CD4-positive, alpha-beta T cell treated with Interleukin-2 at 100 ng/mL for 4 hours (primary cell): ENCODE results near the gene GNAT1.

Experiments
- DNase-seq: peaks from one replicate; pipeline ENCODE4 v3.0.0-alpha.2; 2020; ENCODE audit warnings: low spot score

The GNAT1 gene

DNA sequence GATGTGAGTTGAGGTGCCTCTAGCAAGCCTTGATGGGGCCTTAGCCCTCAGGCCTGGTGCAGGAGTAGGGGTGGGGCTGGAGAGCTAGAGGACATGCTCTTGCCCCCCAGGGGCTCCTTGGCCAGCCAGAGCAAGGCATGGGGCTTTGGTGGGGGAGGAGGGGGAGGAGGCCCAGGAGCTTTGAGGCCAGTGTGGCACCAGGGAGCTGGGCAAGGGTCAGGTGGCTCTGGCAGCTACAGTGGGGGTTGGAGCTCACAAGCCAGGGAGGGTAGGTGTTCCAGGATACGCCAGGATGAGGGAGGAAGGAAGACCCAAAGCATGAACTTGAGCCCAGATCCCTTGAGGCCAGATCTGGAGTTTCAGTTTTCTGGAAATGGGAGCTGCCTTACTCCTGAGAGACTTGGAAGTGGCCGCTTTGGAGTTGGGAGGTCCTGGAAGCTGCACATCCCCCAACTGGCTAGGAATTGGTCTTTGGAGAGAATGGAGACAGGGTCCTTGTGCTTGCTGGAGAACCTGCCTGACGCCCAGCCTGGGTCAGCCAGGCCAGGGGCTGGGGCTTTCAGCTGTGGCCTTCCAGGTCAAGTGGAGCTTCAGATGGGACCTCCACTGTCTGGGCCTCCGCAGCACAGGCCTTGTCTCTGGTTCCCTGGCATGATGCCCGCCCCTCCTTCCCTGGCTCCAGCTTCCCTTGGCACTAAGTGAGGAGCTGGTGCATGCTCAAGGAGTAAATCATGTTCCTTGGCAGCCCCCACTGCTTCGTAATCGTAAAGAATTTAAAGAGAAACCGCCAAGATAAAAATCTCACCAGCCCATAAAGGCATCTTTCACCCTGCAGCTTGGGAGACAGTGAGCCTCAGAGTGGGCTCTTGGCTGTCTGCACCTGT lies 27.6 kb upstream of the GNAT1 start:
- DNase-seq, result no peak

DNA sequence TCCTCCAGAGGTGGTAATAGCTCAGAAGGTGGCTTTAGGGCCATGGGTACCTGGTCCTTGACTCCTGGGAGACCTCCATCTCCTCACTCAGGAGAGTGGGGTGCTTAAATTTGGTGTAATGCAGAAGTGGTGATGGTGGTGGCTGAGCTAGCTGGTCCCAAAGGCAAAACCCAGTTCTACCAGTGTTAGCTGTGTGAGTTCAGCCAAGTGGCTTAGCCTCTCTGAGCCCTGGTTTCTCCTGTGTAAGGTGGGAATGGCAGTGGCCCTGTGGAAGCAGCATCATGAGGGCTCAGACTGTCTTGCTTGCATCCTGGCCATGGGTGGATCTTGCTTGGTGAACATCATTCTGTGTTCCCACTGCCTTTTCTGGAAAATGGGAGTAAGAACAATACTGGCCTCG lies 26.9 kb upstream of the GNAT1 start:
- DNase-seq, result no peak

DNA sequence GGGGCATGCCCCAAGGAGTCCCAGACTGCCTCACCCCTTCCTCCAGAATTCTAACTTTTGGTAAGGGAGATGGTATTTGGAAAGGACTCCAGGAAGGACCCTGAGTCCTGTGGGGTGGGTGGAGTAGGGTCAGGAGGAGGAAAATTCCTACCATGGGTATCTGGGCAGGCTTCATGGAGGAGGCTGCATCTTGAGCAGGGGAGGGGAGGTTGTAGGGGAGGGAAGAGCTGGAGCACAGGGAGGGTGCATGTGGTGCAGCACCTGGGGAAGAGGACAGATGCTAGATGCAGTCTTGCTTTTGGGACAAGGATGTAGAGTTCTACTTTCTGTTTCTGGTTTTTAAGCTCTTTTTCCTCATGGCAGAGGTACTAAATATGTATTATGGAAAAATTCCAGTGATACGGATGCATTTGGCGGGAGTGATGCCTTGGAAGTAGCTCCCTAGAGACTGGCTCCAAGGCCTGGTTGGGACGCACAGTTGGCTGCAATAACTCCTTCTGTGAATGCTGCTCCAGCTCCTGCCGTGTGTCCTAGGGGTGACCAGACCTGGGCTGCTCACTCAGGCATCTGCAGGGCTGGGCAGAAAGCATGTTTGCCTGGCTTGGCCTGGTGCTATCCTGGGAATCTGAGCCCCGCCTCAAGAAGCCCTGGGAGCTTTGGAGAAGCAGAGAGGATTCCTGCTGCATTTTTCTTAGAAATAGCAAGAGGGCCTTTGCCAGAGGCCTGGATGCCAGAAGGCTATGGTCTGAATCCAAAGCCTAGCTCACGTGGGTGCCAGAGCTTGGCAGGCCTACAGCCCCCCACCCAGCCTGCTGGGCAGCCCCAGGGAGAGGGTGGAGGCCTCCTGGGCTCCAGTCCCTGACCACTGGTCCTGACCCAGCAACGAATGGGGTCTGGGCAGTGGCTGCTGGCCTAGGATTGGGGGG lies 26.2 kb upstream of the GNAT1 start:
- DNase-seq, result no peak

DNA sequence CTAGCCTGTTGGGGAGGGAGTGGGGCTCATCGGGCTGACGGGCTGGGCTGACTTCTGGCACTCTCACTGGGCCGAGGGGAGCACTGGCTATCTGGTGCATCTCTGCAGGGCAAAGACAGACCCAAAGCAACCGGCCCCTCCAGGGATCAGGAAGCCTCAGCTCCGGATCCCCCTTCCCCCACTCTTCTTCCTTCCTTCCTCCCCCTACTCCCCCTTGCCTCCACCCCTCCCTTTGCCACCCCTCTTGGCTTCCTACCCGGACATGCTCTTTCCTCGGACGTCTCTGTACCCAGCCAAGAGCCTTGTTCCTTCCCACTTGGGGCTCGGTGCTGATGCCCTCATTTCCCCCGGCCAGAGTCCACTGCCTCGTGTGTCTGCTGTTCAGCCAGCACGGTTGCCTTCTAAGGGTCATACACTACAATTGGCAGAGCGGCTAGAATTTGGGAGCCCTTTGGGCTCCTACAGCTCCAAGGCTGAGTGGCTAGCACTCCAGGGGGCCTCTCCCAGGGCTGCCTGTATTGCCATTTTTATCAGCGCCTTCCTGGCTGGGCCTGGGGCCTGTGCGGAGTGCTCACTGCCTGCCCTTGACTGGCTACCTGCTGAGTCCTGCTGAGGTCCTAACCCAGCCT lies 25.4 kb upstream of the GNAT1 start:
- DNase-seq, result no peak

GRCh38 chr3:50166620-50167019 lies 24.8 kb upstream of the GNAT1 start:
- no peak for DNase-seq

- no peak for DNase-seq
Measured at GRCh38 chr3:50167069-50167840, 24.2 kb upstream of the GNAT1 start.

- DNase-seq, result no peak
Measured at GRCh38 chr3:50167841-50168209, 23.6 kb upstream of the GNAT1 start.

DNA sequence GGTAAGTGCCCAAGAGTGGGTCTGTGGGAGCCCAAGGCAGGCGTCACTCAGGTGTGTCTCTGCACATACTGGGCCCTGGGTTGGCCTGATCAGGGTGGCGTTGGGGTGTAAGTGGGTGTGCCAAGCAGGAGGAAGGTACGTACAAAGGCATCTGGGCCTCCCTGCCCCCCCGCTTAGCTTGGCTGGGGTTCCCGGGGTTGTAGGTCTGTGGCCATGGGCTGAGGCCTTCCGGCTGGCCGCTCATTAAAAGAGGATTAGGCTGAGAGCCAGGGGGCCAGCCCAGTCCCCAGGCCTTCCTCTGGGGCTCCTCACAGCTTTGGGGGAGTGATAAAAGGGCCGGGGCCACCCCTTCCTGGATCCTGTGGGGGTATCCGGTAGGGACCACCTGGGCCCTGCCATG lies 23.0 kb upstream of the GNAT1 start:
- no peak for DNase-seq

- no peak for DNase-seq
Measured at GRCh38 chr3:50168791-50169190, 22.6 kb upstream of the GNAT1 start.

DNA sequence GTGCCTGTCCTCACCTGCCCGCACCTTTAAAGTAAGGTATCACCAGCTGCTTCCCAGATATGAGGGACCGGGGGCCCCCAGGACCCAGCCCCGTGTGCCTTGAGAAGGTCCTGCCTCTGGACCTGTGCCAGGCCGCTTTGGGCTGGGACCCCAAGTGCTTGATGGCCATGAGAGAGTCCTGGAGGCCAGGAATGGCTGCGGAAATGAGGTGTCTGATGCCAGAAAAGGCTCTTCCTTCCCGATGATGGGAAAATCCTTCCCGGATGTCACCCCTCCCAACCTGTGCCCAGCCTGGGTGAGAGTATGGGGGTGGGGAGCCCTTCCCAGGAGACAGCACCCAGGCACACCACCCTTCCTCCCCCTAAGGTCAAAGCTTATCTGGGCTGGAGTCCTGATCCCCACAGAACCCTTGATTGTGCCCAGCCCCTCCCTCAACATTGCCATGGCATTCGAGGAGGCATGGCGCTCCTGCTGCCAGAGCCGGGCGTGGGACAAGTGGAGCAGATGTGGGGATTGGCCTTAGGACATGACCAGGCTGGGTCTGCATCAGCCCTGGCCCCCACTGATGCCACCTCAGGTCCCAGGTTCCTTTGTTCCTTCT lies 22.1 kb upstream of the GNAT1 start:
- DNase-seq, result no peak

DNA sequence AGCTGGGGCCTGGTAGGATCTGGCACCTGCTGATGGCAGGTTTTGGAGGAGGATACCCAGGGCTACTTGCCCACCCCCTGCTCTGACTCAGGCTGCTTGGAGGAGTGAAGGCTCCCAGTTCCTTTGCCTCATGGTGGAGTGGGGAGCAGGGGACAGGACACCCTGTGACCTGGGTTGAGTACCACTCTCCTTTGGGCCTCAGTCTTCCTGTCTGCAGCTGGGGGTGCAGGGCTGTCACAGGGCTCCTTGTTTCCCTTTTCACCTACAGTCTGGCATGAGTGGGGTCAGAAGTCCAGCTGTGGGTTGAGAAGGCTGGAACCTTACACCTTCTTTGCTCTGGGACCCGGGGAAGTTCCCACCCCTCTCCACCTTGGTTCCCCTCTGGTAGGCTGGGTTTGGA lies 21.6 kb upstream of the GNAT1 start:
- no peak for DNase-seq

- DNase-seq, result no peak
Measured at GRCh38 chr3:50170689-50171088, 20.7 kb upstream of the GNAT1 start.

DNA sequence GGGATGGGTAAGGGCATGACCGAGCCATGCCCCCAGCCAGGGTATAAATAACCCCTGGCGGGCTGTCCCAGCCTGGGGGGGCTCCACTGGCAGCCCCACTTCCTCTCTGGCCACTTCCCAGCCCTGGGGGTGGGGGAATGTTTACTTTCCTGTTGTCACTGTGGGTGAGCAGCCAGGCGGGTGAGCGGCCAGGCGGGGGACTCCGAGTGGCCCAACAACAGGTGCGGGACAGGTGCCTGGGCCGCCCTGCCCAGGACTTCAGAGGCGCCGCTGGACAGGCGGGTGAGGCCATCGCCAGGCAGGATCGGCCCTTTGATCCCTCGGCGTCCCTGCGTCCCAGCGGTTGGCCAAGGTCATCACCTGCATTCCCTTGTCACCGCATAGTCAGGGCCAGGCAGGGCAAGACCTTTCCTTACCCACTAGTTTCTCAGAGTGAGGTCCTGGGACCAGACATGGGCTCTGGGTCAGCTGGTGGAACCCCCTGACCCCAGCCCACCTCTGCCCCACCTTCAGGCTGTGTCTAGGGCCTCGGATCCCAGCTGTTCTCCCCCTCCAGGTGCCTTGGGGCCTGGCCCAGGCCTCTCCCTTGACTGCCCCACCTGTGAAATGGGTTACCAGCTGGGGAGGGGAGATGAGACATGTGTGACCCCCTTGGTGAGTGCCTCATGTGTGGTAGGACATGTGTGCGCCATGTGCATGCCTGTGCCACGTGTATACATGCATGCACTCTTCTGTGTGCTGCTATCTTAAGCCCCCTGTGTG lies 19.7 kb upstream of the GNAT1 start:
- DNase-seq, result no peak

DNA sequence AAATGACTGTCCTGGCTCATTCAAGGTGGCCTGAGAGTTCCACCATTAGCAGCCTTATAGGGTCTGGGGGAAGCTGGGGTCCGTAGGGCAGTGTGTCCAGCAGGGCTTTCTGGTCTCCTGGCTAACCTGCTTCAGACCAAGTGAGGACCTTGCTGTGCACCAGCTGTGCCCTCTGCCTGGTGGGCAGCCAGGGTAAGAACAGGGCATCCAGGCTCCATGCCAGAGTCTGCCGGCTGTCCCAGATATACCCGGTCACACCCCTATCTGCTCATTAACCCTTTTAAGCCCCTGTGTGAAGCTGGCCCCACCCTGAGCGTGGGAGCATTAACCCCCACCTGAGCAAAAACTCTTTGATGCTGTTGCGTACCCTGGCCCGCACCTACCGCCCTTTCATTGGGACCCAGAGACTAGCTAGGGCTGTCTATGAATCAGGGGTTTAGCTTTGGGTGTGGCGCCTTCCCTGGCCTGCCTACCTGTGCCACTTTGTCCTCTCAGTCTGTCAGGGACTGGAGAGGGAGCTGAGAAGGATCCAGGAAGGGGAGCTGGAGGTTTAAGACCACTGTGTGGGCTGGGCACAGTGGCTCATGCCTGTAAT lies 18.7 kb upstream of the GNAT1 start:
- DNase-seq, result no peak

GRCh38 chr3:50173685-50174516 lies 17.5 kb upstream of the GNAT1 start:
- DNase-seq, result no peak

GRCh38 chr3:50174517-50174895 lies 16.9 kb upstream of the GNAT1 start:
- DNase-seq, result no peak

DNA sequence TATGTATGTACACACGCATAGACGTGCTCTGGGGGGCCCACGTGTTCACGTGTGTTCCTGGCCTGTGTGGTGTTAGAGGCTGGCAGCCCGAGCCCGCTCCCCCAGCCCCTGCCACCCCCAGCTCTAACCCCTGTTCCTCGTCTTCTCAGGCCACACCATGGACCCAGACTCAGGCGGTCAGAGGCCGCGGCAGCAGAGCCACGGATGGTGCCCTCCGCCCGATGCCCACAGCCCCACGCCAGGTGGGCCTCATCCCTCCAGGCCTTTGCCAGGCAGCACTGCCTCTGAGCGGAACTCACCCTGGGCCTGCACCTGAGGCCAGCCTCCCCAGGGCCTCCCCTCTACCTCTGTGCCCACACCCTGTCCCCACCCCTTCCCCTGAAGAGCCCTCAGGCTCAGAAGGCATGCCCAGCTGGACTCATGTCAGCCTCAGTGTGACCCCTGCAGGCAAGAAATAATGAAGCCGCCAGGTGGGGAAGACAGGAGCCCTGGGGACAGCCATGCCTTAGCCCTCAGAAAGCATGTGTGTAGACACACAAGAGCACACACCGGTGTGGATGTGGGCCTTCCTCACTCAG lies 16.4 kb upstream of the GNAT1 start:
- no peak for DNase-seq

DNA sequence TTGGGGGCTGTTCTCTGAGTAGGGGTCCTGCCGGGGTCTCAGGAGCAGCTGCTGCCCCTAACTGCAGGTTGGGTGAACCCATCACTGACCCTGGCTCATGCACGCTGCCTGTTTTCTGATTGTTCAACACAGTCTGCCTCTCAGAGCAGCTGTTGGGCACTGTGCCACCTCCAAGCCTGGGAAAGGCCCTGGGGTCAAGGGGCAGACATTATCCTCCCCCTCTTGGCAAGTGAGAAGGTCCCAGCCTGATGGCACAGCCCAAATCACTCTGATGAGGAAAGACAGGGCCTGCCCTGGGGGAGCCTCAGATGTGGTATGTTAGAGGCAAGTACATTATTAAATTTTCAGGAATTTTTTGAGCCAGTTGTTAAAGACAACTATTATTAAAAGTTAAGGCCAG lies 14.1 kb upstream of the GNAT1 start:
- no peak for DNase-seq

- DNase-seq, result no peak
Measured at GRCh38 chr3:50179710-50180109, 11.7 kb upstream of the GNAT1 start.
